SK-N-SH (cell line): ENCODE results near the gene PRKN. TPM values are rescaled to one million over a fixed set of nuclear protein-coding genes. Genes with fewer than 3 reads are reported as not detected.

Source experiments
- CTCF ChIA-PET: fragments of 300-600, 350-600 bp; formaldehyde crosslinking; extraction: SDS; loops from one replicate; lab custom pipeline; 2021; lab: Yijun Ruan, JAX
- POLR2A ChIA-PET: fragments of 350-600 bp; sonication (Branson Sonifier 250); formaldehyde crosslinking; extraction: SDS; loops from one replicate; lab custom pipeline; 2020; ENCODE audit warnings: antibody characterized with exemption, inconsistent platforms; lab: Yijun Ruan, JAX
- DNase-seq: peaks from one replicate; pipeline ENCODE4 v3.0.0; 2012
- H2AFZ ChIP-seq: fragments of 200-600 bp; sonication (generic); 2 replicates; pipeline ENCODE4 v1.8.1; 2016; ENCODE audit warnings: antibody characterized with exemption, mild to moderate bottlenecking, low read depth
- H3F3A ChIP-seq: fragments of 200-600 bp; sonication (generic); replicated peaks from 2 replicates; pipeline ENCODE3; 2016; ENCODE audit warnings: antibody characterized with exemption, mild to moderate bottlenecking; ENCODE audit not compliant: insufficient read depth
- H3K27ac ChIP-seq, 2 experiments: fragments of 200-500 bp in 1 of 2; fragments of 200-600 bp in 1 of 2; sonication (Bioruptor generic) in 1 of 2; sonication (generic), shearing (Covaris generic) in 1 of 2; 2 replicates each; pipeline versions ENCODE4 v1.5.1 to v1.6.1; 2014 to 2016; ENCODE audit warnings: low read depth in 2 of 2, inconsistent platforms in 1 of 2, low read length in 1 of 2, mild to moderate bottlenecking in 1 of 2, mixed read lengths in 1 of 2
- H3K27me3 ChIP-seq: fragments of 200-600 bp; sonication (generic), shearing (Covaris generic); 2 replicates; pipeline ENCODE4 v1.6.1; 2016; ENCODE audit warnings: mixed run types; ENCODE audit not compliant: insufficient read depth
- H3K36me3 ChIP-seq, 2 experiments: fragments of 200-500 bp in 1 of 2; fragments of 200-600 bp in 1 of 2; sonication (Bioruptor generic) in 1 of 2; sonication (generic) in 1 of 2; replicated peaks in 1 of 2; 2 replicates each; pipeline versions ENCODE3 to v1.5.1; 2014 to 2016; ENCODE audit warnings: low read length in 1 of 2, mild to moderate bottlenecking in 1 of 2; ENCODE audit not compliant: insufficient read depth in 2 of 2, control insufficient read depth in 1 of 2
- H3K4me1 ChIP-seq, 2 experiments: fragments of 200-500 bp in 1 of 2; fragments of 200-600 bp in 1 of 2; sonication (Bioruptor generic) in 1 of 2; sonication (generic), shearing (Covaris generic) in 1 of 2; 2 replicates each; pipeline versions ENCODE4 v1.5.1 to v1.6.1; 2014 to 2016; ENCODE audit warnings: low read depth in 1 of 2, low read length in 1 of 2, mixed run types in 1 of 2; ENCODE audit not compliant: insufficient read depth in 2 of 2, control insufficient read depth in 1 of 2
- H3K4me2 ChIP-seq: fragments of 200-600 bp; sonication (generic), shearing (Covaris generic); 2 replicates; pipeline ENCODE4 v1.6.1; 2017; ENCODE audit warnings: mixed run types
- H3K4me3 ChIP-seq, 2 experiments: fragments of 200-500 bp in 1 of 2; fragments of 200-600 bp in 1 of 2; sonication (Bioruptor generic) in 1 of 2; sonication (generic), shearing (Covaris generic) in 1 of 2; 2 replicates each; pipeline versions ENCODE4 v1.5.1 to v1.8.1; 2014 to 2016; ENCODE audit warnings: low read depth in 2 of 2, inconsistent platforms in 1 of 2, low read length in 1 of 2, mild to moderate bottlenecking in 1 of 2, mixed read lengths in 1 of 2, moderate library complexity in 1 of 2
- H3K79me2 ChIP-seq: fragments of 200-600 bp; sonication (generic); 2 replicates; pipeline ENCODE4 v1.8.1; 2017; ENCODE audit warnings: mild to moderate bottlenecking; ENCODE audit not compliant: insufficient read depth
- H3K9ac ChIP-seq: fragments of 200-600 bp; sonication (generic); 2 replicates; pipeline ENCODE4 v1.6.1; 2017; ENCODE audit warnings: mixed run types
- H3K9me2 ChIP-seq: fragments of 200-600 bp; sonication (generic); 2 replicates; pipeline ENCODE4 v1.6.1; 2017; ENCODE audit warnings: mixed run types
- H3K9me3 ChIP-seq: fragments of 200-600 bp; sonication (generic); 2 replicates; pipeline ENCODE4 v1.6.1; 2017; ENCODE audit warnings: mixed run types, mild to moderate bottlenecking, moderate library complexity
- H4K20me1 ChIP-seq: fragments of 200-600 bp; sonication (generic); 2 replicates; pipeline ENCODE4 v1.6.1; 2017; ENCODE audit warnings: mild to moderate bottlenecking, mixed run types; ENCODE audit not compliant: insufficient read depth
- ELF1 ChIP-seq: IDR thresholded peaks from 2 replicates; pipeline ENCODE4 v1.4.0; 2012
- EZH2phosphoT487 ChIP-seq: fragments of 200-600 bp; sonication (generic); IDR thresholded peaks from 2 replicates; pipeline ENCODE4 v1.6.1; 2017; ENCODE audit warnings: low read depth, mixed run types, mild to moderate bottlenecking, antibody characterized with exemption, moderate library complexity, borderline replicate concordance
- FOXM1 ChIP-seq: IDR thresholded peaks from 2 replicates; pipeline ENCODE4 v1.4.0; 2012; ENCODE audit warnings: low read depth, mild to moderate bottlenecking
- MEF2A ChIP-seq: IDR thresholded peaks from 2 replicates; pipeline ENCODE4 v1.4.0; 2012; ENCODE audit warnings: low read depth, borderline replicate concordance
- MXI1 ChIP-seq: IDR thresholded peaks from 2 replicates; pipeline ENCODE4 v1.6.1; 2012; ENCODE audit warnings: mild to moderate bottlenecking, low read depth, low read length, improper control_type of control experiment
- NFIC ChIP-seq: IDR thresholded peaks from 2 replicates; pipeline ENCODE4 v1.4.0; 2012; ENCODE audit warnings: borderline replicate concordance
- RAD21 ChIP-seq: IDR thresholded peaks from 2 replicates; pipeline ENCODE4 v1.6.1; 2012; ENCODE audit warnings: mild to moderate bottlenecking, low read length
- RCOR1 ChIP-seq: fragments of 150-350 bp; IDR thresholded peaks from 2 replicates; pipeline ENCODE4 v1.6.1; 2017; ENCODE audit warnings: antibody characterized with exemption, low read length
- RFX5 ChIP-seq: IDR thresholded peaks from 2 replicates; pipeline ENCODE4 v1.6.1; 2012; ENCODE audit warnings: mild to moderate bottlenecking, improper control_type of control experiment, low read length
- RXRA ChIP-seq: IDR thresholded peaks from 2 replicates; pipeline ENCODE4 v1.4.0; 2012; ENCODE audit warnings: low read depth, mild to moderate bottlenecking, borderline replicate concordance
- SMC3 ChIP-seq: IDR thresholded peaks from 2 replicates; pipeline ENCODE4 v1.6.1; 2012; ENCODE audit warnings: low read depth, low read length, improper control_type of control experiment
- TAF1 ChIP-seq: IDR thresholded peaks from 2 replicates; pipeline ENCODE4 v1.6.1; 2012; ENCODE audit warnings: low read depth, mild to moderate bottlenecking, low read length, moderate library complexity, borderline replicate concordance
- TCF12 ChIP-seq: IDR thresholded peaks from 2 replicates; pipeline ENCODE4 v1.4.0; 2012
- TEAD4 ChIP-seq: IDR thresholded peaks from 2 replicates; pipeline ENCODE4 v1.4.0; 2012; ENCODE audit warnings: mild to moderate bottlenecking, borderline replicate concordance; ENCODE audit not compliant: insufficient read depth
- YY1 ChIP-seq: IDR thresholded peaks from 2 replicates; pipeline ENCODE4 v1.4.0; 2012; ENCODE audit warnings: low read depth, mild to moderate bottlenecking
- WGBS: methylation state at CpG from one replicate; pipeline ENCODE4 v1.1.6; 2017; ENCODE audit warnings: low lambda C conversion rate; 5-methylcytosine and 5-hydroxymethylcytosine counted together
- polyA plus RNA-seq, 3 experiments: library from polyadenylated mRNA; depleted of rRNA; stranded (reverse); fragments of >200 nt; gene quantifications; 2 replicates each; pipeline ENCODE4 v1.2.3, GENCODE V29; 2012
- TF ChIP-seq, protein P1 (sequence below): fragments of 200-600 bp; sonication (generic); IDR thresholded peaks from 2 replicates; pipeline ENCODE4 v1.6.1; 2017; ENCODE audit warnings: antibody characterized with exemption, mild to moderate bottlenecking, moderate library complexity
- TF ChIP-seq, protein P2 (sequence below): IDR thresholded peaks from 2 replicates; pipeline ENCODE4 v1.6.1; 2012; ENCODE audit warnings: mild to moderate bottlenecking, low read depth, low read length, moderate library complexity
- TF ChIP-seq, protein P3 (sequence below): IDR thresholded peaks from 2 replicates; pipeline ENCODE4 v1.4.0; 2012; ENCODE audit warnings: low read depth, borderline replicate concordance
- TF ChIP-seq, protein P4 (sequence below): fragments of 150-350 bp; IDR thresholded peaks from 2 replicates; pipeline ENCODE4 v1.6.1; 2016; ENCODE audit warnings: mild to moderate bottlenecking, low read depth, low read length

PRKN gene
- polyA plus RNA-seq, 1 of the 3 experiments (the other 2 are of a cell fraction), result 0.76 TPM

DNA sequence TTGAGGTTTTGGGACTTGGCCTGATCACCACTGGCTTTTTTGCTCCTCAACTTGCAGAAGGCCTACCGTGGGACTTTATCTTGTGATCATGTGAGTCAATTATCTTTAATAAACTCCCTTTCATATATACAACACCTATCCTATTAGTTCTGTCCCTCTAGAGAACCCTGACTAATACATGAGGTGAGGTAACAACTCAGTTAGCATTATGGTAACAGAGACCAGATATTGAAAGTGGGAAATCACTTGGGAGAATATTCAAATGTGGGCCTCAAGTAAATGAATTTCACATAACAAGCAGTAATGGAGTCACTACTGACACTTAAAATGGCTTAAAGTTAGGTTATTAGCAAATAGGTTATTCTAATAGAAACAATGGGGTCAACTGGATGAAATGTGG lies 1015.6 kb downstream of the PRKN start:
- Histone ChIP-seq H3K27ac (no peak overlapping the region), H2AFZ (no peak overlapping the region), H3K4me2 (no peak overlapping the region), H3K79me2 (no peaks in the 10 kb centered on the region), H3K9ac (no peak overlapping the region)
- TF ChIP-seq RXRA (no peak), TCF12 (no peak), FOXM1 (no peak), MEF2A (no peak), ELF1 (no peak), EZH2phosphoT487 (no peak), MXI1 (no peak), YY1 (no peak), RCOR1 (no peak), TAF1 (no peak), RAD21 (no peak), RFX5 (no peak), TEAD4 (no peak), NFIC (no peak), SMC3 (no peak)
- TF ChIP-seq, protein P1, sequence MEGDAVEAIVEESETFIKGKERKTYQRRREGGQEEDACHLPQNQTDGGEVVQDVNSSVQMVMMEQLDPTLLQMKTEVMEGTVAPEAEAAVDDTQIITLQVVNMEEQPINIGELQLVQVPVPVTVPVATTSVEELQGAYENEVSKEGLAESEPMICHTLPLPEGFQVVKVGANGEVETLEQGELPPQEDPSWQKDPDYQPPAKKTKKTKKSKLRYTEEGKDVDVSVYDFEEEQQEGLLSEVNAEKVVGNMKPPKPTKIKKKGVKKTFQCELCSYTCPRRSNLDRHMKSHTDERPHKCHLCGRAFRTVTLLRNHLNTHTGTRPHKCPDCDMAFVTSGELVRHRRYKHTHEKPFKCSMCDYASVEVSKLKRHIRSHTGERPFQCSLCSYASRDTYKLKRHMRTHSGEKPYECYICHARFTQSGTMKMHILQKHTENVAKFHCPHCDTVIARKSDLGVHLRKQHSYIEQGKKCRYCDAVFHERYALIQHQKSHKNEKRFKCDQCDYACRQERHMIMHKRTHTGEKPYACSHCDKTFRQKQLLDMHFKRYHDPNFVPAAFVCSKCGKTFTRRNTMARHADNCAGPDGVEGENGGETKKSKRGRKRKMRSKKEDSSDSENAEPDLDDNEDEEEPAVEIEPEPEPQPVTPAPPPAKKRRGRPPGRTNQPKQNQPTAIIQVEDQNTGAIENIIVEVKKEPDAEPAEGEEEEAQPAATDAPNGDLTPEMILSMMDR, result no peak
- TF ChIP-seq, protein P2, sequence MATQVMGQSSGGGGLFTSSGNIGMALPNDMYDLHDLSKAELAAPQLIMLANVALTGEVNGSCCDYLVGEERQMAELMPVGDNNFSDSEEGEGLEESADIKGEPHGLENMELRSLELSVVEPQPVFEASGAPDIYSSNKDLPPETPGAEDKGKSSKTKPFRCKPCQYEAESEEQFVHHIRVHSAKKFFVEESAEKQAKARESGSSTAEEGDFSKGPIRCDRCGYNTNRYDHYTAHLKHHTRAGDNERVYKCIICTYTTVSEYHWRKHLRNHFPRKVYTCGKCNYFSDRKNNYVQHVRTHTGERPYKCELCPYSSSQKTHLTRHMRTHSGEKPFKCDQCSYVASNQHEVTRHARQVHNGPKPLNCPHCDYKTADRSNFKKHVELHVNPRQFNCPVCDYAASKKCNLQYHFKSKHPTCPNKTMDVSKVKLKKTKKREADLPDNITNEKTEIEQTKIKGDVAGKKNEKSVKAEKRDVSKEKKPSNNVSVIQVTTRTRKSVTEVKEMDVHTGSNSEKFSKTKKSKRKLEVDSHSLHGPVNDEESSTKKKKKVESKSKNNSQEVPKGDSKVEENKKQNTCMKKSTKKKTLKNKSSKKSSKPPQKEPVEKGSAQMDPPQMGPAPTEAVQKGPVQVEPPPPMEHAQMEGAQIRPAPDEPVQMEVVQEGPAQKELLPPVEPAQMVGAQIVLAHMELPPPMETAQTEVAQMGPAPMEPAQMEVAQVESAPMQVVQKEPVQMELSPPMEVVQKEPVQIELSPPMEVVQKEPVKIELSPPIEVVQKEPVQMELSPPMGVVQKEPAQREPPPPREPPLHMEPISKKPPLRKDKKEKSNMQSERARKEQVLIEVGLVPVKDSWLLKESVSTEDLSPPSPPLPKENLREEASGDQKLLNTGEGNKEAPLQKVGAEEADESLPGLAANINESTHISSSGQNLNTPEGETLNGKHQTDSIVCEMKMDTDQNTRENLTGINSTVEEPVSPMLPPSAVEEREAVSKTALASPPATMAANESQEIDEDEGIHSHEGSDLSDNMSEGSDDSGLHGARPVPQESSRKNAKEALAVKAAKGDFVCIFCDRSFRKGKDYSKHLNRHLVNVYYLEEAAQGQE, result no peak
- TF ChIP-seq, protein P3, sequence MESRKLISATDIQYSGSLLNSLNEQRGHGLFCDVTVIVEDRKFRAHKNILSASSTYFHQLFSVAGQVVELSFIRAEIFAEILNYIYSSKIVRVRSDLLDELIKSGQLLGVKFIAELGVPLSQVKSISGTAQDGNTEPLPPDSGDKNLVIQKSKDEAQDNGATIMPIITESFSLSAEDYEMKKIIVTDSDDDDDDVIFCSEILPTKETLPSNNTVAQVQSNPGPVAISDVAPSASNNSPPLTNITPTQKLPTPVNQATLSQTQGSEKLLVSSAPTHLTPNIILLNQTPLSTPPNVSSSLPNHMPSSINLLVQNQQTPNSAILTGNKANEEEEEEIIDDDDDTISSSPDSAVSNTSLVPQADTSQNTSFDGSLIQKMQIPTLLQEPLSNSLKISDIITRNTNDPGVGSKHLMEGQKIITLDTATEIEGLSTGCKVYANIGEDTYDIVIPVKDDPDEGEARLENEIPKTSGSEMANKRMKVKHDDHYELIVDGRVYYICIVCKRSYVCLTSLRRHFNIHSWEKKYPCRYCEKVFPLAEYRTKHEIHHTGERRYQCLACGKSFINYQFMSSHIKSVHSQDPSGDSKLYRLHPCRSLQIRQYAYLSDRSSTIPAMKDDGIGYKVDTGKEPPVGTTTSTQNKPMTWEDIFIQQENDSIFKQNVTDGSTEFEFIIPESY, result no peak
- TF ChIP-seq, protein P4, sequence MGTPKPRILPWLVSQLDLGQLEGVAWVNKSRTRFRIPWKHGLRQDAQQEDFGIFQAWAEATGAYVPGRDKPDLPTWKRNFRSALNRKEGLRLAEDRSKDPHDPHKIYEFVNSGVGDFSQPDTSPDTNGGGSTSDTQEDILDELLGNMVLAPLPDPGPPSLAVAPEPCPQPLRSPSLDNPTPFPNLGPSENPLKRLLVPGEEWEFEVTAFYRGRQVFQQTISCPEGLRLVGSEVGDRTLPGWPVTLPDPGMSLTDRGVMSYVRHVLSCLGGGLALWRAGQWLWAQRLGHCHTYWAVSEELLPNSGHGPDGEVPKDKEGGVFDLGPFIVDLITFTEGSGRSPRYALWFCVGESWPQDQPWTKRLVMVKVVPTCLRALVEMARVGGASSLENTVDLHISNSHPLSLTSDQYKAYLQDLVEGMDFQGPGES, result no peak
- TF ChIP-seq, all 33 proteins: peak for 0
- Histone ChIP-seq H3K9me2 (no peaks in the 10 kb centered on the region), H3K36me3 (no peaks in the 10 kb centered on the region), H3K4me1 (no peaks in the 10 kb centered on the region; a peak in 1 of 4 replicates), H3K9me3 (no peaks in the 10 kb centered on the region), H4K20me1 (no peaks in the 10 kb centered on the region), H3K4me3 (no peak overlapping the region), H3F3A (no peaks in the 10 kb centered on the region), H3K27me3 (no peaks in the 10 kb centered on the region)
- no peak for DNase-seq
- WGBS, result 24% methylated on average over 1 of the region's 1 CpG
- ChIA-PET POLR2A (no interaction called here), CTCF (no interaction called here)
